ENCODE data around the gene NOD1. TPM values are rescaled to one million over a fixed set of nuclear protein-coding genes. Genes with fewer than 3 reads are reported as not detected.

NOD1 gene
- total RNA-seq, 4 donors from 2014 or later, result 17.6 to 36.5 (median 23.0) TPM

- TF ChIP-seq CTCF (IDR thresholded peaks at IDR 0.05; ENCODE audit: low read depth), result no peak
Measured at GRCh38 chr7:30434140-30434799, 44.3 kb downstream of the NOD1 start.

- no peak for TF ChIP-seq CTCF (IDR thresholded peaks at IDR 0.05; ENCODE audit: low read depth)
Measured at GRCh38 chr7:30433506-30433905, 45.1 kb downstream of the NOD1 start.

GRCh38 chr7:30433082-30433481, 45.5 kb downstream of the NOD1 start:
- no peak for TF ChIP-seq CTCF (IDR thresholded peaks at IDR 0.05; ENCODE audit: low read depth)

- no peak for TF ChIP-seq CTCF (IDR thresholded peaks at IDR 0.05; ENCODE audit: low read depth)
Measured at GRCh38 chr7:30430777-30431176, 47.8 kb downstream of the NOD1 start.

GRCh38 chr7:30430276-30430675, 48.3 kb downstream of the NOD1 start:
- TF ChIP-seq CTCF (IDR thresholded peaks at IDR 0.05; ENCODE audit: low read depth), result no peak

- TF ChIP-seq CTCF (IDR thresholded peaks at IDR 0.05; ENCODE audit: low read depth), result no peak
Measured at GRCh38 chr7:30429156-30429530, 49.4 kb downstream of the NOD1 start.

- no peak for TF ChIP-seq CTCF (IDR thresholded peaks at IDR 0.05; ENCODE audit: low read depth)
Measured at GRCh38 chr7:30428246-30429155, 50.1 kb downstream of the NOD1 start.

Data from subcutaneous adipose tissue (tissue), 4 donors.